GM12892 (cell line): ENCODE measurements around the gene SLCO4A1.

Experiments
- POLR2A ChIP-seq: IDR thresholded peaks from 2 replicates; pipeline ENCODE4 v1.6.1; 2011; ENCODE audit warnings: low read depth, low read length, control low read depth
- TAF1 ChIP-seq: IDR thresholded peaks from 2 replicates; pipeline ENCODE4 v1.6.1; 2011; ENCODE audit warnings: low read depth, mild to moderate bottlenecking, control low read depth, low read length, borderline replicate concordance

DNA sequence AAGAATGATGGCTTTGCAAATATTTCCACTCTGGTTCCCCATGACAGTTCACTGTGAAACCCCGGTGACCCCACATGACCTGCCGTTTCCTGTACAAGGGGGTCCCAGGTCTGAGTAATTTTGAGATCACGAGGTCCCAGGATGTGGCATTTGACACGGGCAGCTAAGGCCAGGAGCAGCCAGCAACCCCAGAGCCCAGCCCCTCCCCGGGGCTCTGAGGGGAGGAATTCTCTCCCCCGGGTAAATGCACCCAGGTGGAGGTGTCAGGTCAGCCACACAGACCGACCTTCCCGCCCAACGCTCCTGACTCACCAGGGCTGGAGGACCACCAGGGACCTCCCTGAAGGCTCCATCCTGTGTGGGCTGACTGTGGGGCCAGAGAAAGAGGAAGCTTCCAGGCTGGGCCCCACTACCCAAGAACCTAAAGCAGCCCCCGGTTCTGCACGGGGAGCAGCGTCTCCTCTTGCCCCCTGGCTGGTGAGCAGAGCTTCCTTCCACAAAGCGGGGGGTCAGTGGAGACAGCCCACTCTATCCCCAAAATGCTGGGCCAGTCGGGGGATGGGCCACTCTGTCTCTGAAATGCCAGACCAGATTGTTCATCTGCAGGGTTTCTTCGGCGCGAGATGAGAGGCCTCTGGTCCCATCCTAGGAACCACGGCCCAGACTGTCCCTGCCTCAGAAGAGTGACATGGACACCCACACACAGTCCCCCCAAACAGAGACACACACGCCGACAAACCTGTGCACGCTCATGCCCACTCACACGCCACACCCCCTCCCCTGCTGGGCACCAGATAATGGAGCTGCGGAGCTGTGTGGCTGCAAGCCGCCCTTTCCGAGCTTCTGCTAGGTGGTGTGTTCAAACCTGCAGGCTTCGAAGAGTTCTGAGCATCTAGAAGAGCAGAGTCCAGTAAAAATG, 23.4 kb upstream of the SLCO4A1 start:
- no peak for TF ChIP-seq TAF1
- no peak for TF ChIP-seq POLR2A
